ENCODE measurements around the gene PITX3.
"Not testable (repeated sequence)": the region's sequence is repeated elsewhere in the genome, so short reads cannot be mapped to it uniquely, and the experiment has no call there.

The PITX3 gene

DNA sequence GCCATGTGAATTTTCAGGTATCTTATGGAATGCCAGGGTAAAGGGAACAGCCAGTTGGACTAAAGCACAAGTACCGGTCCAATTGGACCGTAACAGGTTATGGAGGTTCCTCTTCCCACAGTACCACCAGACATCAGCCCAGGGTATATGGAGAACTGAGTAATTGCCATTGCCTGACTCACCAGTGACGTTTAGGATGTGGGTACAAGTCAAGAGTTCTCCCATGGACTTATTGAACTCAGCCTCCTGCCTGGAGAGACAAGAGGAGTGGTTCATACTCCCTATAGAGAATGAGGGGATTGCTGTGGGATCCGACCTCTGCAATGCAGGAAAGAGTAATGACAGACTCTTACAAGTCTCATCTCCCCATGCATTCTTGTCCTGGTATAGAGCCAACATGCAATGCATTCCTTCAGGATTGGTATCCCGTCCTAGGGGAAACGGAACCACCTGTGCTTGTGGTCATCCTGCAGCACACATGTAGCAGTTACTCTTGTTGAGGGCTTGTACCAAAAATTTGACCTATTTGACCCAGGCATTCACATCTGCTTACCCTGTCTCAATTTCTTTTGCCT, 45.9 kb downstream of the PITX3 start:
- peaks cover 14% of the 10 kb centered on the region; the same call in 1 of the 2 replicates for H3K9me3 ChIP-seq (ENCODE audit: insufficient read depth, low read length)
- no peak overlapping the region for H3K4me3 ChIP-seq (ENCODE audit: insufficient read length, low read depth)
- H3K4me1 ChIP-seq (ENCODE audit: insufficient read depth, insufficient read length): no peaks in the 10 kb centered on the region
- no peaks in the 10 kb centered on the region for H3K27me3 ChIP-seq (ENCODE audit: insufficient read depth, insufficient read length)
- no peak overlapping the region for H3K9ac ChIP-seq (ENCODE audit: insufficient read length, low read depth)
- TF ChIP-seq YY1 (IDR thresholded peaks at IDR 0.05; ENCODE audit: insufficient read depth, insufficient read length) (no peak), SUZ12 (IDR thresholded peaks at IDR 0.05; ENCODE audit: extremely low read depth, insufficient read depth, insufficient read length) (no peak), ZNF274 (IDR thresholded peaks at IDR 0.05; ENCODE audit: low read depth, low read length) (no peak)
- H3K36me3 ChIP-seq (ENCODE audit: insufficient read depth, insufficient read length, low read length): no peaks in the 10 kb centered on the region
- DNase-seq (ENCODE audit: low read depth, low spot score): no peak

DNA sequence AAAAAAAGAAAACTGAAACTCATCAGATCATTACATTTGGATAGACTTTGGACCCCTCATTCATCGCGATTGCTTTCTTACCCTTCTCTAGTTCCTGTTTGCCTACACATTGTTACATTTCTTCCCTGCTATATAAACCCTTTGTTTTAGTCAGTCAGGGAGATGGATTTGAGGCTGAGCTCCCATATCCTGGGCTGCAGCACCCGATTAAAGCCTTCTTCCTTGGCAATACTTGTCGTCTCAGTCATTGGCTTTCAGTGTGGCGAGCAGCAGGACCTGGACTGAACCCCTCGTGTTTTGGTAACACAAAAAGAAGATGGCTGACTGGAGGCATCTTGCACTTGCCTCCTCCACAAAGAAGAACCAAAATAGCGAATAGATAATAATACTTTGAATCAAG, 49.4 kb downstream of the PITX3 start:
- no peak overlapping the region for H3K9ac ChIP-seq (ENCODE audit: insufficient read length, low read depth)
- H3K9me3 ChIP-seq (ENCODE audit: insufficient read depth, low read length): peaks cover 12% of the 10 kb centered on the region; the same call in 1 of the 2 replicates
- TF ChIP-seq SUZ12 (IDR thresholded peaks at IDR 0.05; ENCODE audit: extremely low read depth, insufficient read depth, insufficient read length) (no peak), YY1 (IDR thresholded peaks at IDR 0.05; ENCODE audit: insufficient read depth, insufficient read length) (no peak), ZNF274 (IDR thresholded peaks at IDR 0.05; ENCODE audit: low read depth, low read length) (no peak)
- DNase-seq (ENCODE audit: low read depth, low spot score): no peak
- no peaks in the 10 kb centered on the region for H3K27me3 ChIP-seq (ENCODE audit: insufficient read depth, insufficient read length)
- no peaks in the 10 kb centered on the region for H3K36me3 ChIP-seq (ENCODE audit: insufficient read depth, insufficient read length, low read length)
- H3K4me1 ChIP-seq (ENCODE audit: insufficient read depth, insufficient read length): no peaks in the 10 kb centered on the region
- no peak overlapping the region for H3K4me3 ChIP-seq (ENCODE audit: insufficient read length, low read depth)

DNA sequence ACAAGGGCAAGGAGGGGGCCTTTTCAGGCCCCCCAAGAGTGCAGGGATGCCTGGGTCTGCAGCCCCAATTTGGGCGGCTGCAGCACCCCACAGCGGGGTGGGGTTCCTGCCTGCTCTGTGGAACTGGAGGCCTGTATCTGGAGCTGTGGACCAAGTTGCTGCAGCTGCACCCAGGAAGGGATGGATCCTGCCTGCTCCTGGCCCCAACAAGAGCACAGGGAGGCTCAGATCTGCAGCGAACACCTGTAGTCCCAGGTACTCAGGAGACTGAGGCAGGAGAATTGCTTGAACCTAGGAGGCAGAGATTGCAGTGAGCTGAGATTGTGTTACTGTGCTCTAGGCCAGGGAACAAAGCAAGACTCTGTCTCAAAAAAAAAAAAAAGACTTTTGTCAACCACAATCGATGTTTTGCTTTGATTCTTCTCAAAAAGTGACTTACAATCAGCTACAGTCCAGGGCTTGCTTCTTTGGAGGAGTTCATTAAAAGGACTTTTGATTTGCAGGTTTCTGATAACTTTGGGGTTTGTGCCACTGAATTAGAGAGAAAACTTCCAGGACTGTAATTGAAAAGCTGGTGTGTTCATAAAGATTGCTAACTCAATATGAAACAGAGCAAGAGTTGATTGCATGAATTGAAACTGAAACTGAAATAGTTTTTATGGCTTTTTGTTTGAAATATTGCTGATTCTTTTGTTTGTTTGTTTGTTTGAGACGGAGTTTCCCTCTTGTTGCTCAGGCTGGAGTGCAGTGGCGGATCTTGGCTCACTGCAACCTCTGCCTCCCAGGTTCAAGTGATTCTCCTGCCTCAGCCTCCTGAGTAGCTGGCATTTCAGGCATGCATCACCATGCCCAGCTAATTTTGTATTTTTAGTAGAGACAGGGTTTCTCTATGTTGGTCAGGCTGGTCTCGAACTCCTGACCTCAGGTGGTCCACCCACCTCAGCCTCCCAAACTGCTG, 52.1 kb downstream of the PITX3 start:
- DNase-seq (ENCODE audit: low read depth, low spot score); H3K27me3 ChIP-seq (ENCODE audit: insufficient read depth, insufficient read length); H3K36me3 ChIP-seq (ENCODE audit: insufficient read depth, insufficient read length, low read length); H3K4me1 ChIP-seq (ENCODE audit: insufficient read depth, insufficient read length); H3K9ac ChIP-seq (ENCODE audit: insufficient read length, low read depth); H3K4me3 ChIP-seq (ENCODE audit: insufficient read length, low read depth): not testable (repeated sequence)
- H3K9me3 ChIP-seq (ENCODE audit: insufficient read depth, low read length): peaks cover 25% of the 10 kb centered on the region; the same call in 1 of the 2 replicates

DNA sequence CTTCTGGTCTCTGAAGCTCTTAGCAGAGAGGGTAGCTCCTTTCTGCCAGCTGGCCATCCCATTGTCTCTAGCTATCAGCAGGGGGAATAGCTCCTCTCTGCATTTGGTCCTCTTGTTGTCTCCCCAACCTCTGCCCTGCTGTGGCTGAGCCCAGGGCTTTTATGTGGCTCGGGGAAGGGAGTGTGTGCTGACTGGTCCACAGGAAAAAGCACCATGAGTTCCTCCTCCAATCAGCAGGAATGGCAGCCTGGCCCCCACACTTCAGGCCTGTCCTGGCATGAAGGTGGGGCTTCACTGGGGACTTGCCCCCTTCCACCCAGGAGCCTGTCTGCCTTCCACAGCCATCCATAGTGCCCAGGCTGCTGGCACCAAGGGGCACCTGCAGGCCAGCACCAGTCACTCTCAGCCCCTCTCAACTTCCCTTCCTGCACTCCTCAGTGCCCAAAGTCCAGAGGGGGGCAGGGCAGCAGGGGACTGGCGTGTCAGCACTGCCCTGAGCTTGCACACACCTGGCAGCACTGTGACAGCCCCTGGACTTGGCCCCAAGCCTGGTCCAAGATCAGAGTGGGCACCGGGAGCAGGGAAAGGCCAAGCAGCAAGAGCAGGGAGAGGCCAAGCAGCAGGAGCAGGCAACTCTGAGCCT, 52.9 kb downstream of the PITX3 start:
- Histone ChIP-seq H3K4me3 (ENCODE audit: insufficient read length, low read depth) (no peak overlapping the region), H3K9me3 (ENCODE audit: insufficient read depth, low read length) (peaks cover 25% of the 10 kb centered on the region; the same call in 1 of the 2 replicates), H3K9ac (ENCODE audit: insufficient read length, low read depth) (no peak overlapping the region), H3K4me1 (ENCODE audit: insufficient read depth, insufficient read length) (no peaks in the 10 kb centered on the region), H3K36me3 (ENCODE audit: insufficient read depth, insufficient read length, low read length) (no peaks in the 10 kb centered on the region), H3K27me3 (ENCODE audit: insufficient read depth, insufficient read length) (no peaks in the 10 kb centered on the region)
- TF ChIP-seq SUZ12 (IDR thresholded peaks at IDR 0.05; ENCODE audit: extremely low read depth, insufficient read depth, insufficient read length): no peak
- no peak for TF ChIP-seq ZNF274 (IDR thresholded peaks at IDR 0.05; ENCODE audit: low read depth, low read length)
- TF ChIP-seq YY1 (IDR thresholded peaks at IDR 0.05; ENCODE audit: insufficient read depth, insufficient read length): no peak
- no peak for DNase-seq (ENCODE audit: low read depth, low spot score)

DNA sequence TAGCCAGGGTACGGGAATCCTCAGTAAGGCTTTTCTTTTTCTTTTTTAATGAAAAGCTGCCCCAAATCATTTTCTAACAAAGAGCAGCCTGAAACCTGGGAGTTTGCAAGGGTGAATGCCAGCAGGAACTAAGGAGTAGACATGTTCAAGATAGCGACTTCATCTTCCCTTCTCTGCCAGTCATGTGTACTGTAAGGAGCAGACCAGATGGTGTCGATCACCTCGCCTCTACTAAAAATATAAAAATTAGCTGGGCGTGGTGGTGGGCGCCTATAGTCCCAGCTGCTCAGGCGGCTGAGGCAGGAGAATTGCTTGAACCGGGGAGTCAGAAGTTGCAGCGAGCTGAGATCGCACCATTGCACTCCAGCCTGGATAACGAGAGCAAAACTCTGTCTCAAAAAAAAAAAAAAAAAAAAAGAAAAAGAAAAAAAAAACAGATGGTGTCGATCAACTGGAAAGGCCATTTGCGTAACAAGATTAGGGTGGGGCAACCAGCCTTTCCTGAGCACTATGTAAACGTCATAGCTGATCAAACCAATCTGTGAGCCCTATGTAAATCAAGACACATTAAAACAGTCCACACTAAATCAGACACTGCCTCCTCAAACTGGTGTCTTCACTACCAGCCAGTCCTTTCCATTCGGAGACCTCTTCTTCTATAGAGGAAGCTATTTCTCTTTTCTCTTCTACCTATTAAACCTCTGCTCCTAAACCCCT, 55.3 kb downstream of the PITX3 start:
- H3K4me3 ChIP-seq (ENCODE audit: insufficient read length, low read depth): no peak overlapping the region
- TF ChIP-seq YY1 (IDR thresholded peaks at IDR 0.05; ENCODE audit: insufficient read depth, insufficient read length) (no peak), SUZ12 (IDR thresholded peaks at IDR 0.05; ENCODE audit: extremely low read depth, insufficient read depth, insufficient read length) (no peak), ZNF274 (IDR thresholded peaks at IDR 0.05; ENCODE audit: low read depth, low read length) (no peak)

DNA sequence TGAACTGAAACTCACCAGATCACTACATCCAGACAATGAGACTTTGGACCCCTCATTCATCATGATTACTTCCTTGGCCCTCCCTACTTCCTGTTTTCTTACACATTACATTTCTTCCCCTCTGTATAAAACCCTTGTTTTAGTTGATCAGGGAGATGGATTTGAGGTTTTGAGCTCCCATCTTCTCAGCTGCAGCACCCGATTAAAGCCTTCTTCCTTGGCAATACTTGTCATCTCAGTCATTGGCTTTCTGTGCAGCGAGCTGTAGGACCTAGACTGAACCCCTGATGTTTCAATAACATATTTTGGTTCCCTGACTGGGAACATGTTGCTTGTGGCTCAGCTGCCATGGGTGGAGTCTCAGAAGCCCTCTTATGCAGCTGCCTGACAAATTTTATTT, 56.0 kb downstream of the PITX3 start:
- Histone ChIP-seq H3K4me1 (ENCODE audit: insufficient read depth, insufficient read length) (no peaks in the 10 kb centered on the region), H3K36me3 (ENCODE audit: insufficient read depth, insufficient read length, low read length) (no peaks in the 10 kb centered on the region), H3K27me3 (ENCODE audit: insufficient read depth, insufficient read length) (no peaks in the 10 kb centered on the region), H3K9me3 (ENCODE audit: insufficient read depth, low read length) (peaks cover 13% of the 10 kb centered on the region; the same call in 1 of the 2 replicates), H3K9ac (ENCODE audit: insufficient read length, low read depth) (no peak overlapping the region), H3K4me3 (ENCODE audit: insufficient read length, low read depth) (no peak overlapping the region)
- TF ChIP-seq SUZ12 (IDR thresholded peaks at IDR 0.05; ENCODE audit: extremely low read depth, insufficient read depth, insufficient read length): no peak
- TF ChIP-seq YY1 (IDR thresholded peaks at IDR 0.05; ENCODE audit: insufficient read depth, insufficient read length): no peak
- no peak for TF ChIP-seq ZNF274 (IDR thresholded peaks at IDR 0.05; ENCODE audit: low read depth, low read length)
- DNase-seq (ENCODE audit: low read depth, low spot score): no peak

More for the DNA sequence above, 55.3 kb downstream of the PITX3 start:
- Histone ChIP-seq H3K36me3 (ENCODE audit: insufficient read depth, insufficient read length, low read length) (no peaks in the 10 kb centered on the region), H3K9ac (ENCODE audit: insufficient read length, low read depth) (no peak overlapping the region), H3K27me3 (ENCODE audit: insufficient read depth, insufficient read length) (no peaks in the 10 kb centered on the region), H3K9me3 (ENCODE audit: insufficient read depth, low read length) (peaks cover 13% of the 10 kb centered on the region; the same call in 1 of the 2 replicates), H3K4me1 (ENCODE audit: insufficient read depth, insufficient read length) (no peaks in the 10 kb centered on the region)
- DNase-seq (ENCODE audit: low read depth, low spot score): no peak
